ENCODE data around the gene PARVB.

DNA sequence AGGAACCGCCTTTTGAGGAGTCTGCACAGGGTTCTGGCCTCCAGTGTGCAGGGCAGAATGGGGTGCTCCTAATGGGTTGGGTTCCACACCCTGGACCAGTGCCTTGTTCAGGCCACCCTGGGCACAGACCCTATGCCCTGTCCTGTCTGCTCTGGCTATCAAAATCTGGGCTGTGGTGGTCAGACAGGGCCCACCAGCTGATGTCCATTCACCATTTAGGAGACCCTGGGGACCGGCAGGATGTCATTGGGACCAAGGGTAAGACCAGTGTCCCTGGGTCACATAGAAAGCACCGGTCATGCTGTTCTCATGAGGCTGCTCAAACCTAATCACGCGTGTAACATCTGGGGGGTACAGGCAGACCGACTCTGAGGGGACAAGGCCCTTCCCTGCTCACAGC, 194.0 kb downstream of the PARVB start:
- TF ChIP-seq, protein P1, sequence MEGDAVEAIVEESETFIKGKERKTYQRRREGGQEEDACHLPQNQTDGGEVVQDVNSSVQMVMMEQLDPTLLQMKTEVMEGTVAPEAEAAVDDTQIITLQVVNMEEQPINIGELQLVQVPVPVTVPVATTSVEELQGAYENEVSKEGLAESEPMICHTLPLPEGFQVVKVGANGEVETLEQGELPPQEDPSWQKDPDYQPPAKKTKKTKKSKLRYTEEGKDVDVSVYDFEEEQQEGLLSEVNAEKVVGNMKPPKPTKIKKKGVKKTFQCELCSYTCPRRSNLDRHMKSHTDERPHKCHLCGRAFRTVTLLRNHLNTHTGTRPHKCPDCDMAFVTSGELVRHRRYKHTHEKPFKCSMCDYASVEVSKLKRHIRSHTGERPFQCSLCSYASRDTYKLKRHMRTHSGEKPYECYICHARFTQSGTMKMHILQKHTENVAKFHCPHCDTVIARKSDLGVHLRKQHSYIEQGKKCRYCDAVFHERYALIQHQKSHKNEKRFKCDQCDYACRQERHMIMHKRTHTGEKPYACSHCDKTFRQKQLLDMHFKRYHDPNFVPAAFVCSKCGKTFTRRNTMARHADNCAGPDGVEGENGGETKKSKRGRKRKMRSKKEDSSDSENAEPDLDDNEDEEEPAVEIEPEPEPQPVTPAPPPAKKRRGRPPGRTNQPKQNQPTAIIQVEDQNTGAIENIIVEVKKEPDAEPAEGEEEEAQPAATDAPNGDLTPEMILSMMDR (conservative IDR thresholded peaks at IDR 0.05; ENCODE audit: low read depth, low read length): no peak
- TF ChIP-seq EZH2 (IDR thresholded peaks at IDR 0.05; ENCODE audit: low read length, unreplicated experiment) (no peak), EZH2phosphoT487 (IDR thresholded peaks at IDR 0.05; ENCODE audit: borderline replicate concordance, low read length) (no peak)

Data from PC-3 (cell line).